Measurements from ENCODE around the gene NPAS3.

DNA sequence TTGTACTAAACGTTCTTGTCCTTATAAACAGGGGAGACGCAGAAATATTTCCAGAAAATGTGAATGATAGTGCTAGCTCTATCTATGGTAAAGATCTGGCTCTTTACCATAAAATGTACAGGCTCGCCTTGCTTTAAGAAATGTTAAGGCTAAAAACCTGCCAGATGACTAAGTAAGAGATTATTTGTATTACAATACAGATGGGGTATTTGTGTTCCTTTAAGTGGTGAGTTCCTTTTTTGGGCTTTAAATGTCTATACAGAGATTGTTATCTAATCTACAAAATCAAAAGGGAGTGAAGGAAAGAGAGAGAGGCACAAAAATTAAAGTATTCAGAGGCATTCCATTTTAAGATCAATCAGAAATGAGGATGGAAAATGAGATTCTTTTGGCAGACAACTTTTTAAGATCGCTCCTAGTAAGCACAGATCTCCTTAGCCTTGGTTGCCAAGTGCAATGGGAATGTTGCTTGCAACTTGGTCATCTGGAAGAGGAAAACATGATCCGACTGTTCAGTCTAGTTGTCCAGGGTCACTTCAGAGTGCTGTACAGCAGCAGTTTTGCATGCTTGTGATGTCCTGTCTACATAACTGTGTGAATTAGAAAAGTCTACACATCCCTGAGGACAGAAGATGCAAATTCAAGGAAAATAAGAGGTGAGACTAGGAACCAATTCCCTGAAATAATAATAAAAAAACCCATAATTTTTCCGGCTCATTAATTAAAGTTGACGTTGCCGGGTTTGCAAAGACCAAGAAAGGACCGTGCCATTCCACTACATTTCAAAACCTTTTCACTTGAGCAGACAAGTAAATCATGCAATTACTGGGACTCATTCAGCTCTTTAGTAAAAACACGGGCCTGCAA is 631.4 kb downstream of the NPAS3 start:
- no peak for TF ChIP-seq EZH2 (IDR thresholded peaks at IDR 0.05; ENCODE audit: low read depth)
- TF ChIP-seq, protein P1, sequence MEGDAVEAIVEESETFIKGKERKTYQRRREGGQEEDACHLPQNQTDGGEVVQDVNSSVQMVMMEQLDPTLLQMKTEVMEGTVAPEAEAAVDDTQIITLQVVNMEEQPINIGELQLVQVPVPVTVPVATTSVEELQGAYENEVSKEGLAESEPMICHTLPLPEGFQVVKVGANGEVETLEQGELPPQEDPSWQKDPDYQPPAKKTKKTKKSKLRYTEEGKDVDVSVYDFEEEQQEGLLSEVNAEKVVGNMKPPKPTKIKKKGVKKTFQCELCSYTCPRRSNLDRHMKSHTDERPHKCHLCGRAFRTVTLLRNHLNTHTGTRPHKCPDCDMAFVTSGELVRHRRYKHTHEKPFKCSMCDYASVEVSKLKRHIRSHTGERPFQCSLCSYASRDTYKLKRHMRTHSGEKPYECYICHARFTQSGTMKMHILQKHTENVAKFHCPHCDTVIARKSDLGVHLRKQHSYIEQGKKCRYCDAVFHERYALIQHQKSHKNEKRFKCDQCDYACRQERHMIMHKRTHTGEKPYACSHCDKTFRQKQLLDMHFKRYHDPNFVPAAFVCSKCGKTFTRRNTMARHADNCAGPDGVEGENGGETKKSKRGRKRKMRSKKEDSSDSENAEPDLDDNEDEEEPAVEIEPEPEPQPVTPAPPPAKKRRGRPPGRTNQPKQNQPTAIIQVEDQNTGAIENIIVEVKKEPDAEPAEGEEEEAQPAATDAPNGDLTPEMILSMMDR (conservative IDR thresholded peaks at IDR 0.05) = no peak
